Measurements from ENCODE around the gene PHLDA3.

Gene PHLDA3

GRCh38 chr1:201460814-201461644 lies 8.0 kb downstream of the PHLDA3 start:
- no peak for DNase-seq

- DNase-seq, result no peak
Measured at GRCh38 chr1:201459775-201460174, 9.2 kb downstream of the PHLDA3 start.

- no peak for DNase-seq
Measured at GRCh38 chr1:201459052-201459451, 9.9 kb downstream of the PHLDA3 start.

- DNase-seq, result no peak
Measured at GRCh38 chr1:201457508-201457960, 11.5 kb downstream of the PHLDA3 start.

- DNase-seq, result no peak
Measured at GRCh38 chr1:201456499-201457309, 12.3 kb downstream of the PHLDA3 start.

- no peak for DNase-seq
Measured at GRCh38 chr1:201455098-201455497, 13.9 kb downstream of the PHLDA3 start.

- DNase-seq, result no peak
Measured at GRCh38 chr1:201454608-201455007, 14.4 kb downstream of the PHLDA3 start.

GRCh38 chr1:201452866-201453265 lies 16.1 kb downstream of the PHLDA3 start:
- no peak for DNase-seq

GRCh38 chr1:201450721-201451291 lies 18.2 kb downstream of the PHLDA3 start:
- DNase-seq, result no peak

GRCh38 chr1:201448990-201449389 lies 20.0 kb downstream of the PHLDA3 start:
- DNase-seq, result no peak

GRCh38 chr1:201447903-201448871 lies 20.8 kb downstream of the PHLDA3 start:
- DNase-seq, result no peak

GRCh38 chr1:201445310-201445709 lies 23.7 kb downstream of the PHLDA3 start:
- DNase-seq, result no peak

GRCh38 chr1:201444792-201445191 lies 24.2 kb downstream of the PHLDA3 start:
- DNase-seq, result no peak

GRCh38 chr1:201443747-201444146 lies 25.2 kb downstream of the PHLDA3 start:
- DNase-seq, result no peak

- DNase-seq, result no peak
Measured at GRCh38 chr1:201436969-201437368, 32.0 kb downstream of the PHLDA3 start.

GRCh38 chr1:201436393-201436792 lies 32.6 kb downstream of the PHLDA3 start:
- DNase-seq, result peak; percentile 59

- no peak for DNase-seq
Measured at GRCh38 chr1:201434266-201434665, 34.7 kb downstream of the PHLDA3 start.

GRCh38 chr1:201433609-201434008 lies 35.4 kb downstream of the PHLDA3 start:
- DNase-seq, result no peak

- peak; percentile 90 for DNase-seq
Measured at GRCh38 chr1:201430776-201431175, 38.2 kb downstream of the PHLDA3 start.

- peak; percentile 70 for DNase-seq
Measured at GRCh38 chr1:201429736-201430501, 39.1 kb downstream of the PHLDA3 start.

- DNase-seq, result no peak
Measured at GRCh38 chr1:201427963-201428362, 41.0 kb downstream of the PHLDA3 start.
